ENCODE results near the gene MDM2.

DNA sequence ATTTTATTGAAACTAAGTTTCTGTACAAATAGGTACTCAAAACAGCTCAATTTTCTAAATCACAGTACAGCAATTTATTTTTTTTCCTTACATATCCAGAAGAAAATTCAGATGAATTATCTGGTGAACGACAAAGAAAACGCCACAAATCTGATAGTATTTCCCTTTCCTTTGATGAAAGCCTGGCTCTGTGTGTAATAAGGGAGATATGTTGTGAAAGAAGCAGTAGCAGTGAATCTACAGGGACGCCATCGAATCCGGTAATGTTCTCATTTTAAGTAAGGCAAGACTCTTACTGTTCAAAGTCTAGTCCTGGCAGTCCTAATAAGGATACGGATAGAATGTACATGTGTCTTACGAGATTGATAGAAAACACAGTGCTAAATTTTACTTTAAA is 20.7 kb downstream of the MDM2 start:
- no peak for TF ChIP-seq POLR2AphosphoS5 (IDR thresholded peaks at IDR 0.05; ENCODE audit: borderline replicate concordance, low read depth, low read length)
- no peak for TF ChIP-seq EZH2 (IDR thresholded peaks at IDR 0.05)
